Measurements from ENCODE around the gene TMEM121. TPM values are rescaled to one million over a fixed set of nuclear protein-coding genes. Genes with fewer than 3 reads are reported as not detected.

Gene TMEM121
- total RNA-seq, 4 donors from 2014 or later, result 3.9 to 6.7 (median 5.2) TPM

- no peak for TF ChIP-seq POLR2A (IDR thresholded peaks at IDR 0.05)
- ATAC-seq, result no peak
- Histone ChIP-seq H3K9me3 (no peaks in the 10 kb centered on the region), H3K4me1 (peaks cover 0 to under 1% (median 0%) of the 10 kb centered on the region in 3 donors), H3K36me3 (no peaks in the 10 kb centered on the region), H3K27ac (no peak overlapping the region), H3K27me3 (peaks cover 13% of the 10 kb centered on the region), H3K4me3 (no peak overlapping the region)
- WGBS, 2 donors (ENCODE audit: low coverage in 1 of 2), result 68 to 75% methylated on average over 8 to 13 of the region's 29 CpGs
These were observed 22.3 kb upstream of the TMEM121 start for GRCh38 chr14:105503935-105504692.

- no peaks in the 10 kb centered on the region for H3K9me3 ChIP-seq
- ATAC-seq, result no peak
- H3K4me1 ChIP-seq, result no peaks in the 10 kb centered on the region
- TF ChIP-seq CTCF (IDR thresholded peaks at IDR 0.05) (no peak), POLR2AphosphoS5 (IDR thresholded peaks at IDR 0.05) (no peak), EP300 (IDR thresholded peaks at IDR 0.05) (no peak), POLR2A (IDR thresholded peaks at IDR 0.05) (no peak)
- no CpG with 5 or more reads among the region's 16 CpGs for WGBS, 2 donors (ENCODE audit: low coverage in 1 of 2)
- peaks cover 22% of the 10 kb centered on the region for H3K27me3 ChIP-seq
- H3K27ac ChIP-seq, result no peak overlapping the region
- H3K36me3 ChIP-seq, result no peaks in the 10 kb centered on the region
- H3K4me3 ChIP-seq, result no peak overlapping the region
These were observed 21.3 kb upstream of the TMEM121 start for GRCh38 chr14:105505101-105505500.

GRCh38 chr14:105507247-105507646, 19.1 kb upstream of the TMEM121 start:
- WGBS, 2 donors (ENCODE audit: low coverage in 1 of 2), result 60 to 72% methylated on average over 1 to 9 of the region's 17 CpGs

GRCh38 chr14:105508069-105508468, 18.3 kb upstream of the TMEM121 start:
- TF ChIP-seq CTCF (IDR thresholded peaks at IDR 0.05) (no peak), EP300 (IDR thresholded peaks at IDR 0.05) (no peak), POLR2AphosphoS5 (IDR thresholded peaks at IDR 0.05) (no peak), POLR2A (IDR thresholded peaks at IDR 0.05) (no peak)
- H3K27ac ChIP-seq, result no peak overlapping the region
- no peaks in the 10 kb centered on the region for H3K4me1 ChIP-seq
- peaks cover 51% of the 10 kb centered on the region for H3K27me3 ChIP-seq
- no peak for ATAC-seq
- H3K9me3 ChIP-seq, result no peaks in the 10 kb centered on the region
- no peaks in the 10 kb centered on the region for H3K36me3 ChIP-seq
- no peak overlapping the region for H3K4me3 ChIP-seq
- WGBS, 2 donors (ENCODE audit: low coverage in 1 of 2), result 35 to 75% methylated on average over 2 to 16 of the region's 16 CpGs

More at GRCh38 chr14:105507247-105507646, 19.1 kb upstream of the TMEM121 start:
- Histone ChIP-seq H3K36me3 (no peaks in the 10 kb centered on the region), H3K9me3 (no peaks in the 10 kb centered on the region), H3K4me1 (no peaks in the 10 kb centered on the region), H3K27ac (no peak overlapping the region), H3K27me3 (peaks cover 43% of the 10 kb centered on the region), H3K4me3 (no peak overlapping the region)
- no peak for ATAC-seq
- TF ChIP-seq POLR2A (IDR thresholded peaks at IDR 0.05), result no peak
- TF ChIP-seq CTCF (IDR thresholded peaks at IDR 0.05), result no peak
- no peak for TF ChIP-seq POLR2AphosphoS5 (IDR thresholded peaks at IDR 0.05)
- no peak for TF ChIP-seq EP300 (IDR thresholded peaks at IDR 0.05)

- Histone ChIP-seq H3K9me3 (no peaks in the 10 kb centered on the region), H3K36me3 (no peaks in the 10 kb centered on the region), H3K4me3 (no peak overlapping the region), H3K27me3 (peaks cover 57% of the 10 kb centered on the region), H3K4me1 (no peaks in the 10 kb centered on the region), H3K27ac (no peak overlapping the region)
- TF ChIP-seq EP300 (IDR thresholded peaks at IDR 0.05), result no peak
- TF ChIP-seq POLR2A (IDR thresholded peaks at IDR 0.05), result no peak
- no peak for TF ChIP-seq CTCF (IDR thresholded peaks at IDR 0.05)
- no peak for TF ChIP-seq POLR2AphosphoS5 (IDR thresholded peaks at IDR 0.05)
- WGBS, 2 donors (ENCODE audit: low coverage in 1 of 2), result 87% methylated on average over 3 of the region's 12 CpGs; no CpG with 5 or more reads in 1 of the 2 donors
- ATAC-seq, result no peak
These were observed 17.8 kb upstream of the TMEM121 start for GRCh38 chr14:105508601-105509000.
